ENCODE measurements around the gene PCDH1. TPM values are rescaled to one million over a fixed set of nuclear protein-coding genes. Genes with fewer than 3 reads are reported as not detected.
"Not testable (repeated sequence)": the region's sequence is repeated elsewhere in the genome, so short reads cannot be mapped to it uniquely, and the experiment has no call there.

PCDH1 gene
- total RNA-seq: not detected

GRCh38 chr5:141878186-141878710 lies at the start of gene PCDH1:
PCDH1 (minus strand) TSS chr5:141878410; CDS start chr5:141878262, 148 bp downstream.
- Mint-ChIP-seq H3K27ac (no peak within 1 kb of the TSS), H3K4me3 (peak within 1 kb of the TSS; percentile 72), H3K27me3 (peaks cover 88% of the 10 kb centered on the region), H3K36me3 (no peaks in the 10 kb centered on the region), H3K4me1 (peaks cover 24% of the 10 kb centered on the region), H3K9me3 (no peaks in the 10 kb centered on the region)
- POLR2A ChIA-PET: interaction anchor here (0.7 to 2.5 kb wide), 3 partner anchors 11 to 91 kb away, joined by 3 to 7 read pairs (median 4); partner anchors contain the start of gene RNF14
- peak; percentile 25 for ATAC-seq (ENCODE audit: low read depth)
- DNase-seq: peak; percentile 55

GRCh38 chr5:141926434-141926833 lies 48.2 kb upstream of the PCDH1 start:
- no peak for DNase-seq
- H3K4me3 Mint-ChIP-seq: no peak overlapping the region
- no peaks in the 10 kb centered on the region for H3K9me3 Mint-ChIP-seq
- POLR2A ChIA-PET: no interaction called here
- H3K27me3 Mint-ChIP-seq: no peaks in the 10 kb centered on the region
- no peak for ATAC-seq (ENCODE audit: low read depth)
- peaks cover 21% of the 10 kb centered on the region for H3K36me3 Mint-ChIP-seq
- no peak overlapping the region for H3K27ac Mint-ChIP-seq
- H3K4me1 Mint-ChIP-seq: peaks cover 14% of the 10 kb centered on the region

- Mint-ChIP-seq H3K36me3 (peaks cover 12% of the 10 kb centered on the region), H3K27me3 (no peaks in the 10 kb centered on the region), H3K27ac (peak within 1 kb of the TSS; percentile 92), H3K4me1 (peaks cover 12% of the 10 kb centered on the region), H3K4me3 (peak within 1 kb of the TSS; percentile 94), H3K9me3 (no peaks in the 10 kb centered on the region)
- DNase-seq: peak; percentile 91
- POLR2A ChIA-PET: interaction anchor here (1.0 to 3.2 kb wide), 12 partner anchors 9 to 287 kb away, joined by 3 to 34 read pairs (median 4); partner anchors contain the start of genes FCHSD1, PCDH12, RELL2 and RNF14
- ATAC-seq (ENCODE audit: low read depth): peak; percentile 98
Observed at GRCh38 chr5:141923448-141924313, 45.5 kb upstream of the PCDH1 start, which contains the start of gene DELE1. DELE1 (plus strand) TSS chr5:141923871; CDS start chr5:141923942, 71 bp downstream.

- Mint-ChIP-seq H3K4me3 (peak overlapping the region; percentile 94), H3K27ac (peak overlapping the region; percentile 92), H3K4me1 (peaks cover 12% of the 10 kb centered on the region)
- not testable (repeated sequence) for DNase-seq, H3K27me3 Mint-ChIP-seq, H3K9me3 Mint-ChIP-seq, H3K36me3 Mint-ChIP-seq
- POLR2A ChIA-PET: interaction anchor here (0.5 to 3.2 kb wide), 14 partner anchors 9 to 499 kb away, joined by 3 to 34 read pairs (median 4); partner anchors contain the start of genes FCHSD1, PCDH12, RELL2 and RNF14
- peak; percentile 4 for ATAC-seq (ENCODE audit: low read depth)
Observed at GRCh38 chr5:141922827-141923447, 44.7 kb upstream of the PCDH1 start.

GRCh38 chr5:141920771-141921170 lies 42.6 kb upstream of the PCDH1 start:
- H3K4me1 Mint-ChIP-seq: peaks cover 5% of the 10 kb centered on the region
- H3K27ac Mint-ChIP-seq: no peak overlapping the region
- ATAC-seq (ENCODE audit: low read depth) (no peak), DNase-seq (no peak)
- no peaks in the 10 kb centered on the region for H3K9me3 Mint-ChIP-seq
- peaks cover 6% of the 10 kb centered on the region for H3K27me3 Mint-ChIP-seq
- H3K4me3 Mint-ChIP-seq: no peak overlapping the region
- POLR2A ChIA-PET: interaction anchor here (1.6 kb wide), 1 partner anchor 48 kb away, joined by 4 read pairs; the partner anchor contains the start of gene RNF14
- peaks cover 8% of the 10 kb centered on the region for H3K36me3 Mint-ChIP-seq

GRCh38 chr5:141919218-141920119 lies 41.3 kb upstream of the PCDH1 start:
- peaks cover 2% of the 10 kb centered on the region for H3K36me3 Mint-ChIP-seq
- POLR2A ChIA-PET: interaction anchor here (1.6 kb wide), 1 partner anchor 49 kb away, joined by 4 read pairs; the partner anchor contains the start of gene RNF14
- no peak for ATAC-seq (ENCODE audit: low read depth)
- peaks cover 8% of the 10 kb centered on the region for H3K4me1 Mint-ChIP-seq
- no peak for DNase-seq
- no peak overlapping the region for H3K4me3 Mint-ChIP-seq
- H3K9me3 Mint-ChIP-seq: no peaks in the 10 kb centered on the region
- peaks cover 16% of the 10 kb centered on the region for H3K27me3 Mint-ChIP-seq
- H3K27ac Mint-ChIP-seq: peak overlapping the region; percentile 26

GRCh38 chr5:141917760-141918159 lies 39.5 kb upstream of the PCDH1 start:
- Mint-ChIP-seq H3K9me3 (no peaks in the 10 kb centered on the region), H3K36me3 (no peaks in the 10 kb centered on the region), H3K4me3 (no peak overlapping the region), H3K27ac (no peak overlapping the region), H3K27me3 (peaks cover 27% of the 10 kb centered on the region), H3K4me1 (peaks cover 10% of the 10 kb centered on the region)
- DNase-seq (no peak), ATAC-seq (ENCODE audit: low read depth) (no peak)
- POLR2A ChIA-PET: no interaction called here

- ATAC-seq (ENCODE audit: low read depth) (no peak), DNase-seq (no peak)
- POLR2A ChIA-PET: no interaction called here
- Mint-ChIP-seq H3K4me3 (no peak overlapping the region), H3K36me3 (no peaks in the 10 kb centered on the region), H3K9me3 (no peaks in the 10 kb centered on the region), H3K27me3 (peaks cover 33% of the 10 kb centered on the region), H3K27ac (no peak overlapping the region), H3K4me1 (peaks cover 9% of the 10 kb centered on the region)
Observed at GRCh38 chr5:141916522-141916921, 38.3 kb upstream of the PCDH1 start.

- Mint-ChIP-seq H3K27me3 (peaks cover 33% of the 10 kb centered on the region), H3K27ac (no peak overlapping the region), H3K36me3 (no peaks in the 10 kb centered on the region), H3K4me1 (peaks cover 9% of the 10 kb centered on the region), H3K9me3 (no peaks in the 10 kb centered on the region), H3K4me3 (no peak overlapping the region)
- ATAC-seq (ENCODE audit: low read depth) (no peak), DNase-seq (no peak)
- POLR2A ChIA-PET: no interaction called here
Observed at GRCh38 chr5:141915881-141916336, 37.7 kb upstream of the PCDH1 start.

- DNase-seq: no peak
- no peak overlapping the region for H3K27ac Mint-ChIP-seq
- H3K36me3 Mint-ChIP-seq: no peaks in the 10 kb centered on the region
- peaks cover 35% of the 10 kb centered on the region for H3K27me3 Mint-ChIP-seq
- peak overlapping the region; percentile 30 for H3K4me3 Mint-ChIP-seq
- no peak for ATAC-seq (ENCODE audit: low read depth)
- POLR2A ChIA-PET: interaction anchor here (1.4 kb wide), 1 partner anchor 8 kb away, joined by 12 read pairs; the partner anchor contains the start of gene DELE1
- no peaks in the 10 kb centered on the region for H3K9me3 Mint-ChIP-seq
- peaks cover 9% of the 10 kb centered on the region for H3K4me1 Mint-ChIP-seq
Observed at GRCh38 chr5:141914797-141915196, 36.6 kb upstream of the PCDH1 start.

- DNase-seq: peak; percentile 47
- H3K4me1 Mint-ChIP-seq: peaks cover 9% of the 10 kb centered on the region
- peaks cover under 1% of the 10 kb centered on the region for H3K9me3 Mint-ChIP-seq
- ATAC-seq (ENCODE audit: low read depth): peak; percentile 74
- no peak overlapping the region for H3K27ac Mint-ChIP-seq
- POLR2A ChIA-PET: interaction anchor here (1.4 kb wide), 1 partner anchor 9 kb away, joined by 12 read pairs; the partner anchor contains the start of gene DELE1
- peaks cover 37% of the 10 kb centered on the region for H3K27me3 Mint-ChIP-seq
- H3K36me3 Mint-ChIP-seq: no peaks in the 10 kb centered on the region
- peak overlapping the region; percentile 57 for H3K4me3 Mint-ChIP-seq
Observed at GRCh38 chr5:141914199-141914743, 36.1 kb upstream of the PCDH1 start.

Data from activated naive CD8-positive, alpha-beta T cell treated with anti-CD3 and anti-CD28 coated beads, Interleukin-2, amount 10 ng/mL, durations not matched to agents 7 days and 5 days (primary cell).